ENCODE data around the gene PHLDB1. TPM values are rescaled to one million over a fixed set of nuclear protein-coding genes. Genes with fewer than 3 reads are reported as not detected.

Gene PHLDB1
- polyA plus RNA-seq, 1 of the 3 experiments (the other 2 are of a cell fraction), result 89.4 TPM

DNA sequence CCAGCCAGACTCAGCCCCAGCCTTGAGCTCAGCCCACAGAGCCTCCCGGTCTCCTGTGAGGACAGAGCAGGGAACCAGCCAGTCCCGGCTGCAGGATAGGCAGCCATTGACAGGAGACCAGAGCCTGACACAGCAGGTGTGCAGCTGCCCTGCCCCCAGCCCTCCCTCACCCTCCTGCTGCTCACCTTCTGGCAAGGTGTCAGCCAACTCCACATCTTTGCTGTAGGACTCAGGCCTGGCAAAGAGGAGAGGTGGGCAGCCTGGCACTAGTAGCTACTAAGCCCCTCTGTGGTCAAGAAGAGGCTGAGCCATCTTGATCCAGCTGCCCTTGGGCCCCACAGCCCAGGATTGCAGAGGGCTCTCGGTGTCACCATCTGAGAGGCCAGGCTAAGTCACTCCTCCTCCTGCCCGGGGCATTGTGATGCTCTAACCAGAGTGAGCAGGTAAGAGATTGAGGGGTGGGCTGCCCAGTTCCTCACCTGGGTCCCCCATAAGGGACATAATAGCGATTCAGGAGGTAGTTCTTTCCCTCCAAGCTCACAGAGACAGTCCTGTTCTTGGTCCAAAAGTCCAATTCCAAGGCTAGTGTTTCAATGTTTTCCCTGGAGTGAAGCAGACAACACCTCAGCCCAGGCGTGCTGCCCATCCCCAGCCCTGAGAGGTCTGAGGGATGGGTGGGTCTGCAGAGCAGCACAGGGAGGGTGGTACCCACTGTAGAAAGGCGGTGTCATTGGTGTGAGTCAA lies 53.4 kb downstream of the PHLDB1 start:
- ChIA-PET POLR2A (no interaction called here), CTCF (interaction anchor here (0.8 to 9.6 kb wide), 18 partner anchors 8 to 295 kb away, joined by 3 to 144 read pairs (median 6); partner anchors contain the start of genes ARCN1, PHLDB1, TREH and UPK2)
- no peak for TF ChIP-seq SIN3A (IDR thresholded peaks at IDR 0.05; ENCODE audit: borderline replicate concordance, low read depth, low read length)
- TF ChIP-seq, protein P1, sequence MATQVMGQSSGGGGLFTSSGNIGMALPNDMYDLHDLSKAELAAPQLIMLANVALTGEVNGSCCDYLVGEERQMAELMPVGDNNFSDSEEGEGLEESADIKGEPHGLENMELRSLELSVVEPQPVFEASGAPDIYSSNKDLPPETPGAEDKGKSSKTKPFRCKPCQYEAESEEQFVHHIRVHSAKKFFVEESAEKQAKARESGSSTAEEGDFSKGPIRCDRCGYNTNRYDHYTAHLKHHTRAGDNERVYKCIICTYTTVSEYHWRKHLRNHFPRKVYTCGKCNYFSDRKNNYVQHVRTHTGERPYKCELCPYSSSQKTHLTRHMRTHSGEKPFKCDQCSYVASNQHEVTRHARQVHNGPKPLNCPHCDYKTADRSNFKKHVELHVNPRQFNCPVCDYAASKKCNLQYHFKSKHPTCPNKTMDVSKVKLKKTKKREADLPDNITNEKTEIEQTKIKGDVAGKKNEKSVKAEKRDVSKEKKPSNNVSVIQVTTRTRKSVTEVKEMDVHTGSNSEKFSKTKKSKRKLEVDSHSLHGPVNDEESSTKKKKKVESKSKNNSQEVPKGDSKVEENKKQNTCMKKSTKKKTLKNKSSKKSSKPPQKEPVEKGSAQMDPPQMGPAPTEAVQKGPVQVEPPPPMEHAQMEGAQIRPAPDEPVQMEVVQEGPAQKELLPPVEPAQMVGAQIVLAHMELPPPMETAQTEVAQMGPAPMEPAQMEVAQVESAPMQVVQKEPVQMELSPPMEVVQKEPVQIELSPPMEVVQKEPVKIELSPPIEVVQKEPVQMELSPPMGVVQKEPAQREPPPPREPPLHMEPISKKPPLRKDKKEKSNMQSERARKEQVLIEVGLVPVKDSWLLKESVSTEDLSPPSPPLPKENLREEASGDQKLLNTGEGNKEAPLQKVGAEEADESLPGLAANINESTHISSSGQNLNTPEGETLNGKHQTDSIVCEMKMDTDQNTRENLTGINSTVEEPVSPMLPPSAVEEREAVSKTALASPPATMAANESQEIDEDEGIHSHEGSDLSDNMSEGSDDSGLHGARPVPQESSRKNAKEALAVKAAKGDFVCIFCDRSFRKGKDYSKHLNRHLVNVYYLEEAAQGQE (IDR thresholded peaks at IDR 0.05; ENCODE audit: low read depth, low read length), result no peak
- no peak for TF ChIP-seq EZH2phosphoT487 (IDR thresholded peaks at IDR 0.05; ENCODE audit: borderline replicate concordance, low read depth)
- no peak for TF ChIP-seq NFIC (IDR thresholded peaks at IDR 0.05; ENCODE audit: borderline replicate concordance)
- no peak for TF ChIP-seq EP300 (IDR thresholded peaks at IDR 0.05; ENCODE audit: borderline replicate concordance in 1 of 2, low read depth in 1 of 2, low read length in 1 of 2)
- TF ChIP-seq RCOR1 (IDR thresholded peaks at IDR 0.05; ENCODE audit: low read length), result no peak
- TF ChIP-seq MEF2A (IDR thresholded peaks at IDR 0.05; ENCODE audit: borderline replicate concordance, low read depth), result no peak
- no peak for TF ChIP-seq RAD21 (IDR thresholded peaks at IDR 0.05; ENCODE audit: low read length)
- no peak for TF ChIP-seq GATA2 (CRISPR knock-in tag; IDR thresholded peaks at IDR 0.05)
- TF ChIP-seq JUND (IDR thresholded peaks at IDR 0.05), result no peak
- TF ChIP-seq NRF1 (IDR thresholded peaks at IDR 0.05; ENCODE audit: low read depth, low read length), result no peak
- TF ChIP-seq RFX5 (IDR thresholded peaks at IDR 0.05; ENCODE audit: low read length), result no peak
- TF ChIP-seq, protein P2, sequence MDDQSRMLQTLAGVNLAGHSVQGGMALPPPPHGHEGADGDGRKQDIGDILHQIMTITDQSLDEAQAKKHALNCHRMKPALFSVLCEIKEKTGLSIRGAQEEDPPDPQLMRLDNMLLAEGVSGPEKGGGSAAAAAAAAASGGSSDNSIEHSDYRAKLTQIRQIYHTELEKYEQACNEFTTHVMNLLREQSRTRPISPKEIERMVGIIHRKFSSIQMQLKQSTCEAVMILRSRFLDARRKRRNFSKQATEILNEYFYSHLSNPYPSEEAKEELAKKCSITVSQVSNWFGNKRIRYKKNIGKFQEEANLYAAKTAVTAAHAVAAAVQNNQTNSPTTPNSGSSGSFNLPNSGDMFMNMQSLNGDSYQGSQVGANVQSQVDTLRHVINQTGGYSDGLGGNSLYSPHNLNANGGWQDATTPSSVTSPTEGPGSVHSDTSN (IDR thresholded peaks at IDR 0.05), result no peak
- TF ChIP-seq, protein P3, sequence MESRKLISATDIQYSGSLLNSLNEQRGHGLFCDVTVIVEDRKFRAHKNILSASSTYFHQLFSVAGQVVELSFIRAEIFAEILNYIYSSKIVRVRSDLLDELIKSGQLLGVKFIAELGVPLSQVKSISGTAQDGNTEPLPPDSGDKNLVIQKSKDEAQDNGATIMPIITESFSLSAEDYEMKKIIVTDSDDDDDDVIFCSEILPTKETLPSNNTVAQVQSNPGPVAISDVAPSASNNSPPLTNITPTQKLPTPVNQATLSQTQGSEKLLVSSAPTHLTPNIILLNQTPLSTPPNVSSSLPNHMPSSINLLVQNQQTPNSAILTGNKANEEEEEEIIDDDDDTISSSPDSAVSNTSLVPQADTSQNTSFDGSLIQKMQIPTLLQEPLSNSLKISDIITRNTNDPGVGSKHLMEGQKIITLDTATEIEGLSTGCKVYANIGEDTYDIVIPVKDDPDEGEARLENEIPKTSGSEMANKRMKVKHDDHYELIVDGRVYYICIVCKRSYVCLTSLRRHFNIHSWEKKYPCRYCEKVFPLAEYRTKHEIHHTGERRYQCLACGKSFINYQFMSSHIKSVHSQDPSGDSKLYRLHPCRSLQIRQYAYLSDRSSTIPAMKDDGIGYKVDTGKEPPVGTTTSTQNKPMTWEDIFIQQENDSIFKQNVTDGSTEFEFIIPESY (IDR thresholded peaks at IDR 0.05; ENCODE audit: borderline replicate concordance, low read depth), result no peak
- no peak for TF ChIP-seq GABPA (IDR thresholded peaks at IDR 0.05; ENCODE audit: low read depth)
- TF ChIP-seq TAF1 (IDR thresholded peaks at IDR 0.05; ENCODE audit: borderline replicate concordance, low read depth, low read length), result no peak
- TF ChIP-seq, protein P4, sequence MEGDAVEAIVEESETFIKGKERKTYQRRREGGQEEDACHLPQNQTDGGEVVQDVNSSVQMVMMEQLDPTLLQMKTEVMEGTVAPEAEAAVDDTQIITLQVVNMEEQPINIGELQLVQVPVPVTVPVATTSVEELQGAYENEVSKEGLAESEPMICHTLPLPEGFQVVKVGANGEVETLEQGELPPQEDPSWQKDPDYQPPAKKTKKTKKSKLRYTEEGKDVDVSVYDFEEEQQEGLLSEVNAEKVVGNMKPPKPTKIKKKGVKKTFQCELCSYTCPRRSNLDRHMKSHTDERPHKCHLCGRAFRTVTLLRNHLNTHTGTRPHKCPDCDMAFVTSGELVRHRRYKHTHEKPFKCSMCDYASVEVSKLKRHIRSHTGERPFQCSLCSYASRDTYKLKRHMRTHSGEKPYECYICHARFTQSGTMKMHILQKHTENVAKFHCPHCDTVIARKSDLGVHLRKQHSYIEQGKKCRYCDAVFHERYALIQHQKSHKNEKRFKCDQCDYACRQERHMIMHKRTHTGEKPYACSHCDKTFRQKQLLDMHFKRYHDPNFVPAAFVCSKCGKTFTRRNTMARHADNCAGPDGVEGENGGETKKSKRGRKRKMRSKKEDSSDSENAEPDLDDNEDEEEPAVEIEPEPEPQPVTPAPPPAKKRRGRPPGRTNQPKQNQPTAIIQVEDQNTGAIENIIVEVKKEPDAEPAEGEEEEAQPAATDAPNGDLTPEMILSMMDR (IDR thresholded peaks at IDR 0.05), result no peak
- no peak for TF ChIP-seq YY1 (IDR thresholded peaks at IDR 0.05; ENCODE audit: low read depth)
- Histone ChIP-seq H3K36me3 (replicated peaks in 1 of 2; ENCODE audit: control insufficient read depth in 1 of 2, insufficient read depth in 2 of 2, low read length in 1 of 2) (peaks cover 11 to 21% of the 10 kb centered on the region in 2 experiments), H3F3A (replicated peaks; ENCODE audit: insufficient read depth) (peaks cover 38% of the 10 kb centered on the region), H3K9me3 (no peaks in the 10 kb centered on the region), H3K4me2 (no peak overlapping the region), H3K27ac (ENCODE audit: low read depth in 2 of 2, low read length in 1 of 2) (no peak overlapping the region), H3K27me3 (ENCODE audit: insufficient read depth) (no peaks in the 10 kb centered on the region), H2AFZ (ENCODE audit: low read depth) (no peak overlapping the region), H3K9me2 (no peaks in the 10 kb centered on the region), H3K4me1 (ENCODE audit: control insufficient read depth in 1 of 2, insufficient read depth in 2 of 2, low read depth in 1 of 2, low read length in 1 of 2) (peaks cover 0 to 12% of the 10 kb centered on the region in 2 experiments; a peak in 1 of 4 replicates), H4K20me1 (ENCODE audit: insufficient read depth) (peaks cover 10% of the 10 kb centered on the region), H3K79me2 (ENCODE audit: insufficient read depth) (no peaks in the 10 kb centered on the region), H3K9ac (no peak overlapping the region), H3K4me3 (ENCODE audit: low read depth in 2 of 2, low read length in 1 of 2) (no peak overlapping the region)
- no peak for DNase-seq
- WGBS (ENCODE audit: low lambda C conversion rate), result 79% methylated on average over 7 of the region's 7 CpGs

Data from SK-N-SH (cell line).